Esophagus muscularis mucosa (tissue), 4 donors: ENCODE data around the gene NCKAP5.

Source experiments
- EP300 ChIP-seq: sonication (generic); formaldehyde crosslinking; IDR thresholded peaks from one replicate; pipeline ENCODE4 v1.6.1; 2017; ENCODE audit warnings: antibody characterized with exemption
- POLR2A ChIP-seq: fragments of 450-650 bp; IDR thresholded peaks from one replicate; pipeline ENCODE4 v1.6.1; 2017; ENCODE audit warnings: antibody characterized with exemption, moderate library complexity, mild to moderate bottlenecking, low read depth
- POLR2AphosphoS5 ChIP-seq, 2 donors: sonication (generic); formaldehyde crosslinking; IDR thresholded peaks; one replicate each; pipeline ENCODE4 v1.6.1; 2017; ENCODE audit warnings: antibody characterized with exemption in 2 of 2
- TF ChIP-seq, protein P1 (sequence below), 3 experiments: fragments of 200-600 bp in 2 of 3; fragments of 450-650 bp in 1 of 3; sonication (generic) in 2 of 3; IDR thresholded peaks; one replicate each; pipeline ENCODE4 v1.5.1; 2017 to 2019; ENCODE audit warnings: antibody characterized with exemption in 3 of 3, mild to moderate bottlenecking in 2 of 3, moderate library complexity in 1 of 3

DNA sequence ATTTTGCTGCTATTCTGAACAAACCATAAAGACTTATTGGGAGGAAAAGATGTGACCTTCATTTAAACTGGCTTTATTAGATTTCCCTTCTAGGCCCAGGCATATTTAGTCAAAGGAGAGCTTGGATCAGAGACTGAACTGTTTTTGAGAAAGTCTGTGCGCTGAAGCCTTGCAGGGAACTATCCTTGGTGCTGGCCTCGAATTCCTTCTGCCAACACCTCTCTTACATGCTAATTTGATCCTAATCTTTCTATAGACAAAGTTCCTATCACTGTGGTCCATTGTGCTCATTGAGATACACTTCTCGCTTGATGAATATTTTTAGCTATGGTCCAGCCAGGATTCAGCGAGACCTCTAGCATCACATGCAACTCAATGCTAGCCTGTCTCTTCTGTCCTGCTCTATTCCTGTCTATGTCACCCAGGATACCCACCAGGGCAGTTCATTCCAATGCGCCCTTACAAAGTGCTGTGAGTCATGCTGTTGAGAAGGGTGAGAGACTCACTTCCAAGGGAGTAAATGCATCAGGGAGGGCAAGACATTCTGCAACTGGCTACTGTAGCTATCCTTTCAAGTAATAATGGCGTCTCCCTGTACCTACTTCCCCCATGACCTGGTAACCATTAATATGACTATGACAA lies 541.6 kb downstream of the NCKAP5 start:
- TF ChIP-seq, protein P1, sequence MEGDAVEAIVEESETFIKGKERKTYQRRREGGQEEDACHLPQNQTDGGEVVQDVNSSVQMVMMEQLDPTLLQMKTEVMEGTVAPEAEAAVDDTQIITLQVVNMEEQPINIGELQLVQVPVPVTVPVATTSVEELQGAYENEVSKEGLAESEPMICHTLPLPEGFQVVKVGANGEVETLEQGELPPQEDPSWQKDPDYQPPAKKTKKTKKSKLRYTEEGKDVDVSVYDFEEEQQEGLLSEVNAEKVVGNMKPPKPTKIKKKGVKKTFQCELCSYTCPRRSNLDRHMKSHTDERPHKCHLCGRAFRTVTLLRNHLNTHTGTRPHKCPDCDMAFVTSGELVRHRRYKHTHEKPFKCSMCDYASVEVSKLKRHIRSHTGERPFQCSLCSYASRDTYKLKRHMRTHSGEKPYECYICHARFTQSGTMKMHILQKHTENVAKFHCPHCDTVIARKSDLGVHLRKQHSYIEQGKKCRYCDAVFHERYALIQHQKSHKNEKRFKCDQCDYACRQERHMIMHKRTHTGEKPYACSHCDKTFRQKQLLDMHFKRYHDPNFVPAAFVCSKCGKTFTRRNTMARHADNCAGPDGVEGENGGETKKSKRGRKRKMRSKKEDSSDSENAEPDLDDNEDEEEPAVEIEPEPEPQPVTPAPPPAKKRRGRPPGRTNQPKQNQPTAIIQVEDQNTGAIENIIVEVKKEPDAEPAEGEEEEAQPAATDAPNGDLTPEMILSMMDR (IDR thresholded peaks at IDR 0.05), result no peak
- TF ChIP-seq EP300 (no peak), POLR2A (no peak), POLR2AphosphoS5 (IDR thresholded peaks at IDR 0.05) (no peak)
